Stimulated activated CD4-positive, alpha-beta T cell treated with anti-CD3 and anti-CD28 coated beads, TNF-alpha, amount 100 ng/mL, for 4 hours (primary cell): ENCODE measurements around the gene DENND1B.

ENCODE experiments used
- DNase-seq, 3 experiments: peaks; one replicate each; pipeline ENCODE4 v3.0.0-alpha.2; 2020; ENCODE audit warnings: low read depth in 3 of 3

The DENND1B gene

DNA sequence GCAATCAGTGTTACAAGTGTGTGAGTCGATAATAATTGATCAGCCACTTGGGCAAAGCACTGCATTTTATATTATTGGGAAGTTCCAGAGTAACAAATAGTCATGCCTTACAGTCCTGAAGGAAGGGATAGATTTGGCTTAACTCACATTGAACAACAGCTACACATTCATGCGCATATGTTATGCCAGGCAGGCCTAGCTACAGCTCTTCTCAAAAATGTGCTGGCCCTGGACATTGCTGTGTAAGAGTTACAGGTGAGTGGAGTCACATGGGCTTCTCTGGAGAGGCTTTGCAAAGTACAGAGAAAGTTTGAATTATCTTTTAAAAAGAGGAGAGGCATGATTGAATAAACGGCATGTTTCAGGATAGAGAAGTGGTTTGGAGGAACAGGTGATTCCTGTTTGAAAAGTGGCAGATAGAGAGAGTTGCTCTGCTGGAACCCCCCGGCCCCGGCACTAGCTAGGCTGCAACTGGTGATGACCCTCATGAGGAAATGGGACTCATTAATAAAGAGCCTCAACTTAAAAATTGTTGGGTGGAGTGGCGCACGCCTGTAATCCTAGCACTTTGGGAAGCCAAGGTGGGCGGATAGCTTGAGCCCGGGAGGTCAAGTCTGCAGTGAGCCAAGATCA is 306.6 kb downstream of the DENND1B start:
- no peak for DNase-seq

DNA sequence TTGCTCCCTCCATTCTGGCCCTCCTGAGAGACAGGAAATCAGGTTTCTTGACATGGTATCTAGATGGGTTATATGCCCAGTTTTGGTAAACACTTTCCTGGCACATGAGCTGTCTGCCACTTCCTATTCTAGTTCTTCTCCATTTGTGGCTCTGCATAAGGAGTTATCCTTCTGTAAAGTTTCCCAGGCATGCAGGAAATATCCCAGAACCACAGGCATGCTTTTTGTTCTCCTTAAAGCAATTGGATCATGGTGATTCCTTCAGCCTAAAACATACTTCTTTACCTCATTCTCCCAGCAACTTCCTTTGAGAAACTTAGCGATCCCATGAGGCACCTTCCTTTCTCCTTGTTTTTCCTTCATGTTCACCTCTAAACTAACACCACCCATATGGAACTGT is 307.4 kb downstream of the DENND1B start:
- DNase-seq: no peak

DNA sequence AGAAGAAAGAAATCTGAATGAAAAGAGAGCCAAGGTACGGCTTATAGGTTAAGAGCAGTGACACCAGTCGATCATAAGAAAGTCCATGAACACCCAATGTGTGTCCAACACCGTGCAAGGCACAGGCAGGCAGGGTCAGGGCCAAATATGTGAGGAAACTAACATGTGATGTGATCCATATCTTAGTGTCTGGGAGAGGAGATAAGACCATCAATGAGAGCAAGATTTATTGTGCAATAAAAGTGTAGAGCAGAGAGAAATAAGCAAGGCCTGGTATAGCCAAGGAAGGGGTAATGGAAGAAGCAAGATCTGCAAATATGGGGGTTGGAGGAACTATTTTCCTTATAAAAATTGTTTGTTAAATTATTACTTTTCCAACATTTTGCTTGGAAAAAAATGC is 308.5 kb downstream of the DENND1B start:
- no peak for DNase-seq

DNA sequence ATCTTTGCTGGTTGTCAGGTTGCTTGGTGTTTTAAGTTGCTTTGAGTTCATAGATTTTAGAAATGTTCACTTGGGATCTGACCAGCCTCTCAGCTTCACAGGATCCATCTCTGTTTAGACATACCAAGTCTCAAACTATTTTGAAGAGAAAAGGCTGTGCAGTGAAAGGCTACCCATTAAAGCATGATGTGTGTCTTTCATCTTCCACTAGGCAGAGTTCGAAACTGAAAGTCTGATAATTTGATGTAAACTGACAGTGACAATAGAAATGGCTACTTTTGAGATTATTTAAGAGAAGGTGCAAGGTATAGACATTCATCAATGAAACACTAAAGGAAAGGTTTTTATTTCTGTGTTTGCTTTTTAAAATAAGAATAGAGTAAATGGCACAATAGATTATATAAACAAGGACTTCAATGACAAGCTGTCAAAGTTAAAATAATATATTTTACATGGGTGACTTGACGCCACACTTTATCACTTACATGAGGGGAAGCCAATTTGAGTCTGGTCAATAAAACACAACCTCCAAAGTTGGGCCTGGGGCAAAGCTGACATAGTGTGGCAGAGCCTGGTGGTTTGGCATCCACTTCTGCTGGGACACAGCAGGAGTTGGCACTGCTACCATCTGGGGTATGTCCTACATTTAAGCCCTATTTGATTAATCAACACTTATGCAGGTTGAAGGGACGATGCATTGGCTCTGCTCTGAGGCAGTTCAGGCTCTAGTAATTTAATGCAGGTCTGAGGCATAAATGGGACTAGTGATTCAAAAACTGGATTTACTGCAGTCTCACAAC is 309.6 kb downstream of the DENND1B start:
- DNase-seq: no peak

DNA sequence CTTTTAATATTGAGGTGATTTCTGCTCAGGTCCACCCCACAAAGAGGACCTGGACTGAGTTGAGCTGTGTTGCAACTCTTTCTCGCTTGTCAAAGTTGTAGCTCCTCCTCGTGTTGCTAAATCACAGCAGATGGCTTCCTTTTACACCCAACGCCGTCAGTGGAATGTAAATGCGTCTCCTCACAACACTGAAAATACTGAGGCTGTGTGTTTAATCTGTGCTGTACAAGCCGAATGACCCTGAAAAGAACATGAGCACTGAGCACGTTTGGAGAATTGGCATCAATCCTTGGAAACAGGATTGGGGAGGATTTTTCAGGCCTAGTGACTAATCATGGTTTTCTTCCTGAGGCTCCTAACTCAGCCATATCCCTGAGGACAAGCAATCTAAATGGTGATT is 311.2 kb downstream of the DENND1B start:
- DNase-seq: no peak

DNA sequence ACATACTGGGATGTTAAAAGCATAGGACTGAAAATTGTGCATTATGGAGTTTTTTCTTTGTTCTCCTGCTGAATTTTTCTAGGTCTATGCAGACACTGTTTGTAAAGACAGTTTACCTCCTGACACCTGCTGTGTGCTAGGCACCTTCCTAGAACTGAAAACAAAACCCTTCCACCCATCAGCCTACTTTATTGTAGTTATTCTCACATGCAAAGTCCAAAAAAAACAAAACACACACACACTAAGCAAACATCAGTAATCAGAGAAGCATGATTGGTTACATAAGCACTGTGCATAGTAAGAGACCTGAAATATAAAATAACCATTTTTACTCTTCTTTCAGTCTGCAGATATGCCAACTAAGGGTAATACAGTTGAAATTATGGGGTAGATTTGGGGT is 312.1 kb downstream of the DENND1B start:
- no peak for DNase-seq

DNA sequence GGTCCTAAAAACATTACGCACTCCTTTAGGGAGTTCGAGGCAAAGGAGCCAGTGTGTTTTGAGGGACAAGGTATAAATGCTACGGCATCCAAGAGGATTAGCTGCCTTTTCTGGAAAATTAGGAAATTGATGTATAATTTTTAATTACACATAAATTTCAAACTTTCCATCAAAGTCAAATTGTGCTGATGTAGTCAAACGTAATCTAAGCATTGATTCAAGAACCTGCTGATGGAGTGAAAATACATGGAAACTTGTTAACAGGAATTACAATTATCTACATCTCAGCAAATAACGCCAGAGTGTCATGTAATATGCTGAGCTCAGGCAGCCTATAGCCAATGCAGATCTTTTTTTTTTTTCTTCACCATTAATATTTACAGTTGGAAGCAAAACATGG is 312.7 kb downstream of the DENND1B start:
- DNase-seq: no peak
